Measurements from ENCODE around the gene CARMIL1.

DNA sequence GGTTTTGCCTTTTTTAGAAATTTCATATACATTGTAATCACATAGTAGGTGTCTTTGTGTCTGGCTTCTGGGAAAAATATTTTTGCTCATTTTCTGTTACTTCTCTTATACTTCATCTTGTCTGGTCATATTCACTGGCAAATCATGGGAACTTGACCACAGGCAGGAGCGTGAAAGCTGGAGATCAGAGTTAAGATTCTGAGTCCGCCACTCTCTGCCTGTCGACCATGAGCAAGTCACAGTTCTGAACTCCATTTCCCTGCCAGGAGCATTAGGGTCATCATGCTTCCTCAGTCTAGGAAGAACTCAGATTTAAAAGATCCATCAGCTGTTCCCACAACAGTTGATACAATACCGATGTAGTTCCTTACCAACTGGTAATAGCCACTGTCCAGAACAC, 360.5 kb downstream of the CARMIL1 start:
- TF ChIP-seq POLR2A (IDR thresholded peaks at IDR 0.05; ENCODE audit: low read length) (no peak), GATA1 (IDR thresholded peaks at IDR 0.05; ENCODE audit: low read depth, low read length) (no peak)
